ENCODE results near the gene ELMOD3. TPM values are rescaled to one million over a fixed set of nuclear protein-coding genes. Genes with fewer than 3 reads are reported as not detected.
A peak's percentile ranks its signal among the peaks of the same experiment; 100 is the strongest.

Gene ELMOD3
- total and polyA plus RNA-seq, 9 of the 15 experiments (the other 6 are each of a cell fraction or from before 2014, with no cell fraction given): 2.7 to 18.7 (median 11.6) TPM

- TF ChIP-seq, protein P1, sequence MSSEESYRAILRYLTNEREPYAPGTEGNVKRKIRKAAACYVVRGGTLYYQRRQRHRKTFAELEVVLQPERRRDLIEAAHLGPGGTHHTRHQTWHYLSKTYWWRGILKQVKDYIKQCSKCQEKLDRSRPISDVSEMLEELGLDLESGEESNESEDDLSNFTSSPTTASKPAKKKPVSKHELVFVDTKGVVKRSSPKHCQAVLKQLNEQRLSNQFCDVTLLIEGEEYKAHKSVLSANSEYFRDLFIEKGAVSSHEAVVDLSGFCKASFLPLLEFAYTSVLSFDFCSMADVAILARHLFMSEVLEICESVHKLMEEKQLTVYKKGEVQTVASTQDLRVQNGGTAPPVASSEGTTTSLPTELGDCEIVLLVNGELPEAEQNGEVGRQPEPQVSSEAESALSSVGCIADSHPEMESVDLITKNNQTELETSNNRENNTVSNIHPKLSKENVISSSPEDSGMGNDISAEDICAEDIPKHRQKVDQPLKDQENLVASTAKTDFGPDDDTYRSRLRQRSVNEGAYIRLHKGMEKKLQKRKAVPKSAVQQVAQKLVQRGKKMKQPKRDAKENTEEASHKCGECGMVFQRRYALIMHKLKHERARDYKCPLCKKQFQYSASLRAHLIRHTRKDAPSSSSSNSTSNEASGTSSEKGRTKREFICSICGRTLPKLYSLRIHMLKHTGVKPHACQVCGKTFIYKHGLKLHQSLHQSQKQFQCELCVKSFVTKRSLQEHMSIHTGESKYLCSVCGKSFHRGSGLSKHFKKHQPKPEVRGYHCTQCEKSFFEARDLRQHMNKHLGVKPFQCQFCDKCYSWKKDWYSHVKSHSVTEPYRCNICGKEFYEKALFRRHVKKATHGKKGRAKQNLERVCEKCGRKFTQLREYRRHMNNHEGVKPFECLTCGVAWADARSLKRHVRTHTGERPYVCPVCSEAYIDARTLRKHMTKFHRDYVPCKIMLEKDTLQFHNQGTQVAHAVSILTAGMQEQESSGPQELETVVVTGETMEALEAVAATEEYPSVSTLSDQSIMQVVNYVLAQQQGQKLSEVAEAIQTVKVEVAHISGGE (CRISPR knock-in tag; IDR thresholded peaks at IDR 0.05): peak in 1 of 3 experiments; percentile 48; a peak in 1 of 6 replicates
- TF ChIP-seq CEBPG (CRISPR knock-in tag; IDR thresholded peaks at IDR 0.05) (no peak), CEBPG (tag; conservative IDR thresholded peaks at IDR 0.05 in 1 of 2, IDR thresholded peaks at IDR 0.05 in 1 of 2) (peak; percentile 36 to 69; a peak in 3 of 4 replicates), TRIM25 (IDR thresholded peaks at IDR 0.05; ENCODE audit: borderline replicate concordance) (no peak), PKNOX1 (IDR thresholded peaks at IDR 0.05) (no peak), ZNF140 (CRISPR knock-in tag; IDR thresholded peaks at IDR 0.05) (no peak), HDAC3 (IDR thresholded peaks at IDR 0.05; ENCODE audit: borderline replicate concordance, partially characterized antibody) (no peak), ZNF217 (CRISPR knock-in tag; IDR thresholded peaks at IDR 0.05) (no peak), FOXA3 (CRISPR knock-in tag; conservative IDR thresholded peaks at IDR 0.05 in 1 of 2, IDR thresholded peaks at IDR 0.05 in 1 of 2) (no peak), ZKSCAN3 (CRISPR knock-in tag; IDR thresholded peaks at IDR 0.05) (no peak), TCF3 (CRISPR knock-in tag; IDR thresholded peaks at IDR 0.05) (peak; percentile 76)
- TF ChIP-seq, protein P2, sequence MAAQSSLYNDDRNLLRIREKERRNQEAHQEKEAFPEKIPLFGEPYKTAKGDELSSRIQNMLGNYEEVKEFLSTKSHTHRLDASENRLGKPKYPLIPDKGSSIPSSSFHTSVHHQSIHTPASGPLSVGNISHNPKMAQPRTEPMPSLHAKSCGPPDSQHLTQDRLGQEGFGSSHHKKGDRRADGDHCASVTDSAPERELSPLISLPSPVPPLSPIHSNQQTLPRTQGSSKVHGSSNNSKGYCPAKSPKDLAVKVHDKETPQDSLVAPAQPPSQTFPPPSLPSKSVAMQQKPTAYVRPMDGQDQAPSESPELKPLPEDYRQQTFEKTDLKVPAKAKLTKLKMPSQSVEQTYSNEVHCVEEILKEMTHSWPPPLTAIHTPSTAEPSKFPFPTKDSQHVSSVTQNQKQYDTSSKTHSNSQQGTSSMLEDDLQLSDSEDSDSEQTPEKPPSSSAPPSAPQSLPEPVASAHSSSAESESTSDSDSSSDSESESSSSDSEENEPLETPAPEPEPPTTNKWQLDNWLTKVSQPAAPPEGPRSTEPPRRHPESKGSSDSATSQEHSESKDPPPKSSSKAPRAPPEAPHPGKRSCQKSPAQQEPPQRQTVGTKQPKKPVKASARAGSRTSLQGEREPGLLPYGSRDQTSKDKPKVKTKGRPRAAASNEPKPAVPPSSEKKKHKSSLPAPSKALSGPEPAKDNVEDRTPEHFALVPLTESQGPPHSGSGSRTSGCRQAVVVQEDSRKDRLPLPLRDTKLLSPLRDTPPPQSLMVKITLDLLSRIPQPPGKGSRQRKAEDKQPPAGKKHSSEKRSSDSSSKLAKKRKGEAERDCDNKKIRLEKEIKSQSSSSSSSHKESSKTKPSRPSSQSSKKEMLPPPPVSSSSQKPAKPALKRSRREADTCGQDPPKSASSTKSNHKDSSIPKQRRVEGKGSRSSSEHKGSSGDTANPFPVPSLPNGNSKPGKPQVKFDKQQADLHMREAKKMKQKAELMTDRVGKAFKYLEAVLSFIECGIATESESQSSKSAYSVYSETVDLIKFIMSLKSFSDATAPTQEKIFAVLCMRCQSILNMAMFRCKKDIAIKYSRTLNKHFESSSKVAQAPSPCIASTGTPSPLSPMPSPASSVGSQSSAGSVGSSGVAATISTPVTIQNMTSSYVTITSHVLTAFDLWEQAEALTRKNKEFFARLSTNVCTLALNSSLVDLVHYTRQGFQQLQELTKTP (IDR thresholded peaks at IDR 0.05; ENCODE audit: low read depth in 1 of 2, partially characterized antibody in 2 of 2): peak in 1 of 2 experiments; percentile 40
- TF ChIP-seq, protein P3, sequence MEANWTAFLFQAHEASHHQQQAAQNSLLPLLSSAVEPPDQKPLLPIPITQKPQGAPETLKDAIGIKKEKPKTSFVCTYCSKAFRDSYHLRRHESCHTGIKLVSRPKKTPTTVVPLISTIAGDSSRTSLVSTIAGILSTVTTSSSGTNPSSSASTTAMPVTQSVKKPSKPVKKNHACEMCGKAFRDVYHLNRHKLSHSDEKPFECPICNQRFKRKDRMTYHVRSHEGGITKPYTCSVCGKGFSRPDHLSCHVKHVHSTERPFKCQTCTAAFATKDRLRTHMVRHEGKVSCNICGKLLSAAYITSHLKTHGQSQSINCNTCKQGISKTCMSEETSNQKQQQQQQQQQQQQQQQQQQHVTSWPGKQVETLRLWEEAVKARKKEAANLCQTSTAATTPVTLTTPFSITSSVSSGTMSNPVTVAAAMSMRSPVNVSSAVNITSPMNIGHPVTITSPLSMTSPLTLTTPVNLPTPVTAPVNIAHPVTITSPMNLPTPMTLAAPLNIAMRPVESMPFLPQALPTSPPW (CRISPR knock-in tag; IDR thresholded peaks at IDR 0.05): peak; percentile 47; the same call in 1 of the 2 replicates
Measured at GRCh38 chr2:85421260-85422071, 66.9 kb downstream of the ELMOD3 start (continued).

Data from K562 (cell line).